Measurements from ENCODE around the gene CDH5.
"Not testable (repeated sequence)": the region's sequence is repeated elsewhere in the genome, so short reads cannot be mapped to it uniquely, and the experiment has no call there.

Gene CDH5

DNA sequence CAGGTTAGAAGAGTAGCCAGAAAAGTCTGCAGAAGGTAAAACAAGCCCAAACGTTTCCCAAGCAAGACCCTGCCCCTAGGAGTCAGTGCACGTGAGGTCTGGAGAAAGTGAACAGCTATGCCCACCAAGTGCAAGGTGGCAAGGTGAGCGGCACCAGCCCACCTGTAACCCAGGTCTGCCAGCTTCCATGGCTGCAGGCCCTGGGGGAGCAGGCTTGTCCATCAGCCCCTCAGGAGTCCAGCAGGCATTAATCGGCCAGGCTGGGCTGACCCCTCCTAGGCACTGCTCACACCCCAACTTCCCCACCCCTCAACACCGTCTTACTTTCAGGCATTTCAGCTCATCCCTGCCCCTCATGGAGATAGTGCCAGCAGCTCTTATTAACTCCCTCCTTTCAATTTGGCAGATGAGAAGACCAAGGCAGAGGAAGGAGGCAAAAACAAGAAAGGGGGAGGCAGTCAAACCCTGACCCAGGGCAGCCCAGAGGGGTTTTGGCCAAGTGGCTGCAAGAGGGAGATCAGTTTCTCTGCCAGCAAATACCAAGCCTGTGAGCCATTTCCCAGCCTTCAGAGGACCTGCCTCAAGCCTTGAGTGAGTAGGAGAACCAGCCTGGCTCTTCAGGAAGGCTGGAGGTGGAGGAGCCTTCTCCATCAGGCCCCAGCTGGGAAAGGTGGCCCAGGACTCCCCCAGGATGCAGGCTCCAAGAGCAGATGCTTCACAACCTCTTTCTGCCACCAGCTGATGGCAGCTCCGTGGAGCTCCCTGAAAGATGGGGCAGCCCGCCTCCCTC is 75.3 kb downstream of the CDH5 start:
- DNase-seq, result no peak

DNA sequence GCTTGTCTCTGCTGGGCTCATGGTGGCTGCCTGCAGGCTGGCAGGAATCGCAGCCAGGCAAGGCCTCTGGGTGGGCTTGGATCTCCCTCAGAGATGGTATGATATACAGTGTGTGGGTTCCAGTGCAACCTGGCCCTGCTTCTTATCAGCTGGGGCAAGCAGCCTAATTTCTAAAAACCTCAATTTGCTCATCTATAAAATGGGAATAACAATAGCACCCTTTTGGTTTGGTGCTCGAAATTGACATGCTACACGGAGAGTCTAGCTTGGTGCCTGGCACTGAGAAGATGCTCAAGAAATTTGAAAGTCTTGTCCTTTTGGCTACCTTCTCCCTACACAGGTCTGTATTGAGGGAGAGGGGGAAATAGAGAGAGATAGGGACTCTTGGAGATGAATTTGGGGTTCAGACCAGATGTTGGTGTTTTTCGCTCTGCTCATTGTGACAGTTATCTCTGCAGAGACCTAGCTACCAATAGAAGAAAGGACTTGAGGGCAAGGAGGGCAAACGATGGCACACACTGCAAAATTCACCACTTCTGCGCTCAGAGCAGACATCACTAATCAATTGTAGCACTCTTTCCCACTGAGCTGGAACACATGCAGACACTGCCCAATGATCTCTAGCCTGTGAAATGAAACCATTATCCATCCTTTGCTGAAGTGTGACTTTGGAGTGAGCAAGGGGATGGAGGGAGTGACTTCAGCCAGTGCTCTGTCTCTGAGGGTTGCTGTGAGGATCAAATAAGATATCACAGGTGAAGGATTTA is 76.2 kb downstream of the CDH5 start:
- DNase-seq, result no peak

DNA sequence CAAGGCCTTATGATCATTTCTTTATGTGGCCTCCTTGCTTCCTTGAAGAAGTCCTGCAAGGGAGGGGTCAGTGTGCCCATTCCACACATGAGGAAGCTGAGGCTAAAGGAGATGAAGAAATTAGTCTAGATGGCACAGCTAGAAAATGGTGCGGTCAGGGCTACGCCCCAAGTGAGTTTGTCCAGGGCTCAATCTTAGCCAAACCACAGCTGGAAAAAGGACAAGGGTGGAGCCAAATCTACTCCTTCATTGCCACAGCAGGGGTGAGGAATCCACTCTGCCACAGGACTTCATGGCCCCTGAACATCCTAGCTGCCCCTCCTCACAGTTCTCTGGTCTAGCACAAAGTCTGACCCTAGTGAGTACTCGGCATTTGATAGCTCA is 76.8 kb downstream of the CDH5 start:
- no peak for DNase-seq

DNA sequence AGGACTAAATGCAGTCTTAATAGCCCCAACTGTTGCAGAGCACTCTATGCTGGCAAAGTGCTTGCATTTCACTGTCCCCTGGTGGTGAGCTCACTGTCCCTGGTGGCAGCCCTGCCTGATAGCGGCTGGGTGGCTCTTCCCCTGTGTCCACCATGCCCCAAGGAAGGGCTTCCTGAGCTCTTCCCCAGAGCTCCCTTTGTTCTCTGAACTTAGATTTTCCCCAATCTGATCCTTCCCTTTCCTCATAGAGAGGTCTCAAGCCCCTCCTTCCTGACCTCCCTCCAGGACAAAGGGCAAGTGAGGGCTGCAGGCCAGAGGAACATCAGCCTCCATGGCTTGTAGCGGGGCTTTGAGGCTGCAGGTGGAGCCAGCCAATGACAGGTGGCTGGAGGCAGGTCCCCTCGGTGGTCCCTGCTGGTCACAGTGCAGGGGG is 77.6 kb downstream of the CDH5 start:
- no peak for DNase-seq

DNA sequence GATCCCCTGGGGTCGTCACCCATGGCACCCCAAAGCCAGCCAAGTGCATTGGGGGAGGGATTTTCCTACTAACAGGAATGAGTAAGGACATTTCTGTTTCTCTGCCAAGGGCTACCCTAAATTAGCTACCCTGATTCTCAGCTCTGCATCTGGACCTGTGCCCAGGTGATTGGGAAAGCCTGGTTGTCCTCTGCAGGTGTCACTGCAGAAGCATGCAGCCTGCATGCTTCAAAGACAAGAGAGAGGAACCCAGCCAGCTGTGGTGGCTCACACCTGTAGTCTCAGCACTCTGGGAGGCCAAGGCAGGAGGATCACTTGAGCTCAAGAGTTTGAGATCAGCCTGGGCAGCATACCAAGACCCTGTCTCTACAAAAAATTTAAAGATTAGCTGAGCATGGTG is 80.2 kb downstream of the CDH5 start:
- no peak for DNase-seq

DNA sequence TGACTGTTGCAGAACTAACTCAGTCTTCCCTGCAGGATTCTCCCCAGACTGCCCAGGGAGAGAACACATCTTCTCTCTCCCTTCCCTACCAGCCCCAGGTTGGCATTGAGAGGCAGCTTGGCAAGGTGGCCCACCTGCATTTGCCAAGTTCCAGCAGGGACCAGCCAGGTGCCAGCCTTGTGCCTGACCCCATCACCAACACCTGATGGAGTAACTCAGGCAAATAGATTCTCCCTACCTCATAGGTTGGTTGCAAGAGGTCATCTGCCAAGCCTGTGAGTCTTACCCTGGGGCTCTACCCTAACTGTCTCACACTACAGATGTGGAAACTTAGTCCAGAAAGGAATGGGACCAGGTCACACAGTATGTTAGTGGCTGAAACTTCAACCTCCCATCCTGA is 81.0 kb downstream of the CDH5 start:
- no peak for DNase-seq

DNA sequence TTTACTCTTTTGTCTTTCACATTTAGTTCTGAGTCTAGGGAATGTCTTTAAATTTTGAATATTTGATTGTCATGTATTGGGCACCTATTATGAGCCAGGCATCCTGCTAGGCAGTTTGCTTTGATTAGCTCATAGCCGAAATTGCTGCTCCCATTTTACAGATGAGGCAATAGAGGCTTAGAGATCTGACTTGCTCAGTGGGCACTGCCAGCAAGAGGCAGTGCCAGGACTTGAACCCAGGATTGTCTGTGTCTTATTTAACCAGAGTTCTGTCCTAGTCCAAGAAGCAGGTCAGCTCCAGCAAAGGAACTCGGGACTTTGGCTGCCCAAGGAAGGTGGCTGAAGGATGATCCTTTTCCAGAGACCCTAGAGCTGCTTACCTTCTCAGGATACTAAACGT is 85.1 kb downstream of the CDH5 start:
- DNase-seq, result no peak

DNA sequence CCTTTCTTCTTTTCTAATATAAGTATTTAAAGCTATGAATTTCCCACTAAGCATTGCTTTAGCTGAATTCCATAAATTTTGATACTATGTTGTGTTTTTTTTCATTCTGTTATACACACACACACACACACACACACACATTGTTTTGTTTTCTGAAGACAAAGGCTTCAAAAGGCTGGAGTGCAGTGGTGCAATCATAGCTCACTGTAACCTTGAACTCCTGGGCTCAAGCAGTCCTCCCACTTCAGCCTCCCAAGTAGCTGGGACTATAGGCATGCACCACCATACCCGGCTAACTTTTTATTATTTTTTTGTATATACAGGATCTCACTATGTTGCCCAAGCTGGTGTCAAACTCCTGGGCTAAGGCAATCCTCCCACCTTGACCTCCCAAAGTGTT is 86.7 kb downstream of the CDH5 start:
- DNase-seq, result not testable (repeated sequence)

All from CD4-positive, alpha-beta T cell treated with Interleukin-6 for 4 hours (primary cell).